GM21528 (cell line): ENCODE results near the gene TMEM95.

ENCODE experiments used
- ATAC-seq: cut with Tn5 transposase; IDR thresholded peaks from one replicate; pipeline ENCODE4 v1.9.1; 2021; ENCODE audit warnings: mild to moderate bottlenecking, moderate library complexity; ENCODE audit not compliant: unreplicated experiment, low FRiP score

The TMEM95 gene

GRCh38 chr17:7355053-7355452 lies at the start of gene TMEM95:
Gene TMEM95 (plus strand): TSS chr17:7355156. CDS start chr17:7355205, 49 bp downstream.
- ATAC-seq, result no peak

GRCh38 chr17:7306911-7307685 lies 47.9 kb upstream of the TMEM95 start, which contains the start of gene EIF5A:
Gene EIF5A (plus strand): TSS chr17:7307628. CDS start chr17:7309636, 2,008 bp downstream.
- peak; percentile 70 for ATAC-seq

- no peak for ATAC-seq
Observed at GRCh38 chr17:7307686-7308624, 47.0 kb upstream of the TMEM95 start.

- no peak for ATAC-seq
Observed at GRCh38 chr17:7308625-7309433, 46.1 kb upstream of the TMEM95 start.

GRCh38 chr17:7309628-7310027 lies 45.3 kb upstream of the TMEM95 start:
- no peak for ATAC-seq

GRCh38 chr17:7311110-7311705 lies 43.7 kb upstream of the TMEM95 start:
- ATAC-seq, result no peak

GRCh38 chr17:7312432-7313087 lies 42.4 kb upstream of the TMEM95 start:
- no peak for ATAC-seq

GRCh38 chr17:7313088-7313889 lies 41.7 kb upstream of the TMEM95 start:
- ATAC-seq, result no peak

- no peak for ATAC-seq
Observed at GRCh38 chr17:7313890-7314718, 40.9 kb upstream of the TMEM95 start.

GRCh38 chr17:7314719-7315569 lies 40.0 kb upstream of the TMEM95 start, which contains the start of gene GPS2:
Gene GPS2 (minus strand): TSS chr17:7315360. CDS start chr17:7315052, 308 bp downstream.
- ATAC-seq, result peak; percentile 58

- ATAC-seq, result no peak
Observed at GRCh38 chr17:7315570-7316235, 39.3 kb upstream of the TMEM95 start.

GRCh38 chr17:7317161-7317803 lies 37.7 kb upstream of the TMEM95 start:
- ATAC-seq, result no peak

- ATAC-seq, result no peak
Observed at GRCh38 chr17:7318121-7318860, 36.7 kb upstream of the TMEM95 start.

- ATAC-seq, result no peak
Observed at GRCh38 chr17:7321466-7321865, 33.5 kb upstream of the TMEM95 start.

- ATAC-seq, result no peak
Observed at GRCh38 chr17:7322520-7323194, 32.3 kb upstream of the TMEM95 start.
